HG03442 (cell line): ENCODE data around the gene RARA.

ENCODE experiments used
- ATAC-seq: cut with Tn5 transposase; IDR thresholded peaks from one replicate; pipeline ENCODE4 v1.9.1; 2021; ENCODE audit warnings: mild to moderate bottlenecking, moderate library complexity; ENCODE audit not compliant: unreplicated experiment

RARA gene

DNA sequence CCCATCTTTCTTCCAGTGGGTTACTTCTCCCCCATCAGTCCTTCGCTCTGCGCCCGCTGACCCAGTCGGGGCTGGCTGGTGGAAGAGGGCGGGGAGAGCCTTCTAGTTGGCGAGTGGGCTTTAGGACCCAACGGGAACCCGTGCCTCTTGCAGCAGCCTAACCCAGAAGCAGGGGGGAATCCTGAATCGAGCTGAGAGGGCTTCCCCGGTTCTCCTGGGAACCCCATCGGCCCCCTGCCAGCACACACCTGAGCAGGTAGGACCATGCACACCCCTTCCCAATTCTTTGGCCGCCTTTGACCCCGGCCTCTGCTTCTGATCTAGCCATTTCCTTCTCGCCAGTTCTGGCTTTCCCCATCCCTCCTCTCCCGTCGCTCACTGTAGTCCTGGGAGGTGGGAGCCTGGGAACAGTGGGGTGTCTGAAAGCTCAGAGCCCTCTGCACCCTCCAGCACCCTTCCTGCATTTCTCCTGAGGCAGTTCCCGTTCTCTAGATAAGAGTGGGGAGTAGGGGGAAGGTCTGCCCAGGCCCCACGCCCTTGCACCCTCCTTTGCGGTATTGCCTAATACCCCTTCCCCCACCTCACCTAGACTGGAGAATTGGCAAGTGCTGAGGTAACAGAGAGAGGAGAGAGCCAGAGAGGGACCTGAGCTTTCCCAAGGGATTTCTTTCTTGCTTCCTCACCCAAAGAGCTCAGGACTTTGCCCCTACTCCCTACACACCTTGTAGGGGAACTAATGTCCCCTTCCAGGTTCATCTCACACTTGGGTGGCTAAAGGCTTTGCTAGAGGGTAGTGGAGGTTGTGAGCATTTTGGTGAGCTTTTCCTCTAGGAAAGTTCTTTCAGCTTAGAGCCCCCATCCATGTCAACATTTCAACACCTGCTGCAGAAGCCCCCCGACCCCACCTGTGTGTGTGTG lies at the start of gene RARA:
RARA (plus strand) TSS at position 150 of the 918 bp plus-strand sequence. CDS start 22,039 bp downstream, outside the sequence.
- ATAC-seq, result no peak

DNA sequence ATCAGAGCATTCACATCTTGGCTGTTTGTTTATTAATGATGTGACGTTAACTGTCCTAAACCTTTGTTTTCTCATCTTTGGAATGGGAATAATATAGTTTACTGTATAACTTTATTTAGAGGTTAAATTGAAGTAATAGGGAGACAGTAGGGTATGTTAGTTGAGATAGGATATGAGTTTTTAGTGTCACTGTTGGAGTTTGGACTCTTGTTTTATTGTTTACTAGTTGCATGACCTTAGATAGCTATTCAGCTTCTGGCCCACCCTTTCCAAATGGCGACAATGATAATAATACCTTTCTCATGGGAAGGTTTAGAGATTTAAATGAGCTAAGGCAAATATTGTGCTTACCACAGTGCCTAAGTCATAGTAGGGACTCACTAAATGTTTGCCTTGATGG lies 49.5 kb upstream of the RARA start:
- ATAC-seq, result no peak

- ATAC-seq, result no peak
These were observed 48.5 kb upstream of the RARA start for GRCh38 chr17:40260528-40260927.

DNA sequence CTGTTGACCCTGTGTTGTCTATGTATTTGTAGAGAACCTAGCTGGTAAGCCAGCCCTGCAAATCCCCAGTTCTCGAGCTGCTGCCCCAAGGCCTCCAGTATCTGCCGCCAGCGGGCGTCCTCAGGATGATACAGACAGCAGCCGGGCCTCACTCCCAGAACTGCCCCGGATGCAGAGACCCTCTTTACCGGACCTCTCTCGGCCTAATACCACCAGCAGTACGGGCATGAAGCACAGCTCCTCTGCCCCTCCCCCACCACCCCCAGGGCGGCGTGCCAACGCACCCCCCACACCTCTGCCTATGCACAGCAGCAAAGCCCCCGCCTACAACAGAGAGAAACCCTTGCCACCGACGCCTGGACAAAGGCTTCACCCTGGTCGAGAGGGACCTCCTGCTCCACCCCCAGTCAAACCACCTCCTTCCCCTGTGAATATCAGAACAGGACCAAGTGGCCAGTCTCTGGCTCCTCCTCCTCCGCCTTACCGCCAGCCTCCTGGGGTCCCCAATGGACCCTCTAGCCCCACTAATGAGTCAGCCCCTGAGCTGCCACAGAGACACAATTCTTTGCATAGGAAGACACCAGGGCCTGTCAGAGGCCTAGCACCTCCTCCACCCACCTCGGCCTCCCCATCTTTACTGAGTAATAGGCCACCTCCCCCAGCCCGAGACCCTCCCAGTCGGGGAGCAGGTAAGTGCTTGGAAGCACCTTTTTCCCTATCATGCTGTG lies 44.4 kb upstream of the RARA start:
- ATAC-seq, result no peak

- no peak for ATAC-seq
These were observed 43.6 kb upstream of the RARA start for GRCh38 chr17:40265337-40265736.

GRCh38 chr17:40266882-40267281 lies 42.1 kb upstream of the RARA start:
- no peak for ATAC-seq

GRCh38 chr17:40268141-40268712 lies 40.8 kb upstream of the RARA start:
- no peak for ATAC-seq

GRCh38 chr17:40278414-40278813 lies 30.6 kb upstream of the RARA start:
- ATAC-seq, result no peak

DNA sequence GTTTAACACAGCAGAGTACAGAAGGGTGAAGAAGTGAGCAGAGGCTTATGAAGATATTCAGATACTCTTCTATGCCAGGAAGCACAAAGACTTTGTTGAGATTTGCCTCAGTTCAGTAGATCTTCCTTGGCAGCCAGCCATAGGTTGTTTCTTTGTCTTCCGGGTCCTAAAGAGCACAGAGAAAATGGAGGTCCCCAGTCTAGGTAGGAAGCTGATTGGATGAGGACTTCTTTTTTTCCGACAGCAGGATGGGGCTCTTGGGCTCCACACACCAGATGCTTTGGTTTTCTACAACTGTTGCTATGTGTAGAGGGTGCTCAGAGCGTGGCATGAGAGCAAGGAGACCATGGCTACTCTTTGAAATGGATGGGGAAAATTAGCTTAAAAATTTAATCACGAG lies 29.6 kb upstream of the RARA start:
- ATAC-seq, result no peak

DNA sequence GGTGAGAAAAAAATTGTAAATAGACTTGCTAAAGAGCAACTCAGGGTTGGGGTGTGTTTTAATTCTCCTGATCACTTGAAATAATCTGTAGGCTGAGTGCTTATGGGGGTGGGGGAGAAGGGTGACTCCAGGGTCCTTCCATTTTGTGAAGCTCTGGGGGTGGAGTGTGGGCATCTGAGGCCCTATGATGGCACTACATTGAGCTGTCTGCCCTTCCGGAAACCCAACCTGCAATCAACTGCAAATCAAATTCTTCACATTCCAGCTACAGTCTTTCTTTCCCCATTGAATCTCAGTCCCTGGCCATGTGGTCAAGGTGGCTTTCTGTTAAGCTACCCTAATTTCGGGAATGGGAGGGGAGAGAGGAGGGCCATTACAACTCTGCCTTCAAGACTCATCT lies 27.3 kb upstream of the RARA start:
- ATAC-seq, result no peak

DNA sequence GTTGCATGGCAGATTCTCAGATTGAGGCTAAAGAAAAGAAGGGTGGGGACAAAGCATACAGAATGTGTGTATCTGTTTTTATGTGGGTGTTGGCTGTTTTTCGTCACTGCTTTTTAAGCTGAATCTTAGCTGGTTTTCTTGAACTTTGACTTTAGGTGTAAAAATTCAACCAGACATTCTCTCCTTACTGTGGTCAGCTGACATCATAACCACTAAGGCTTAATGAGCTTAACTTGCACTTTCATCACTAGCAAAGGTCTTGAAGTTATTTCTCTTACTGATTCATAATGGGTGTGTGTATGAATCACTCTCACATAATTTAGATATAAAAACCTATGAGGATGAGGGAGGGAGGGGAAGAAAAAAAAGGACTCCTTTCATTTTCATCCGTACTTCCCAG lies 25.3 kb upstream of the RARA start:
- no peak for ATAC-seq

DNA sequence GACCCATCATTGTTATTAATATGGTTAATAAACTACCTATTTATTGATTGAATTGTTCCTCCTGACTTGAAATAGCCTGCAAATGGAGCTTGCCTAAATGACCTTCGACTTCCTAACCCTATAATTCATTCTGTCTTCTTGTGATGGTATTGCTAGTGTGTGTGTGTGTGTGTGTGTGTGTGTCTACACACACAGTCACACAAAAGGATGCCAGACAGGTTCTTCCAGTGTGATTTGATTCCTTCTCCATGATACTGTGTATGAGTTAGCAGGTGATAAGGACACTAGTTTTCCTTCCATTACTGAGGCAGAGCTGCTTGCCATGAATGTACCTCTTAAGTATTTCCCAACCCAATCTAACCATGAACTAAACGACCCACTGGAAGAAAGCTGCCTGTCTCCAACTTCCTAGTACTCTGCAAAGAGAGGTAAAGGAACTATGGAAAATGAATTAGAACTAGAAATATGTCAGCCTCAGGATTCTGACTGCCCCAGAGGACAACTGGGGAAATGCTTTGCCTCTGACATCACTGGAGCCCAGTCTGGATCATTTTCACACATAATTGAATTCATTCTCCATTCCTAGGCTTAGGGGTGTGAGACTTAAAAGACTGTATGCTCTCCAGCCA lies 24.8 kb upstream of the RARA start:
- no peak for ATAC-seq

DNA sequence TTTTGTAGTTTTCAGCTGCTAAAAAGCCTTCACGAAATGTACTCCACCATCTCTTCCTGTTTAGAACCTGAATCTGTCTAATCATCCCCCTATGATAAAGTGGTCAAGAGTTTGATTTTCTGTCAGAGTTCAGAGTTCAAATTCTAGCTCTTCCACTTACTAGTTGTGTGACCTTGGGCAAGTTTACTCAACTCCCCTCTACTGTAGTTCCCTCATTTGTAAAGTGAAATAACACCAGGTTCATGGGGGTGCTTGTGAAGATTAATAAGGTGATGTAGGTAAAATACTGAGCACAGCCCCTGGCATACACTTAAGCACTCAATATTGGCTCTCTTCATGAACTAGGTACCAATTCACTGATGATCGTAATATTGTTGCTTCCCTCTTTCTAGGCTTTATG lies 22.5 kb upstream of the RARA start:
- no peak for ATAC-seq

GRCh38 chr17:40287159-40287493 lies 21.9 kb upstream of the RARA start:
- ATAC-seq, result no peak

DNA sequence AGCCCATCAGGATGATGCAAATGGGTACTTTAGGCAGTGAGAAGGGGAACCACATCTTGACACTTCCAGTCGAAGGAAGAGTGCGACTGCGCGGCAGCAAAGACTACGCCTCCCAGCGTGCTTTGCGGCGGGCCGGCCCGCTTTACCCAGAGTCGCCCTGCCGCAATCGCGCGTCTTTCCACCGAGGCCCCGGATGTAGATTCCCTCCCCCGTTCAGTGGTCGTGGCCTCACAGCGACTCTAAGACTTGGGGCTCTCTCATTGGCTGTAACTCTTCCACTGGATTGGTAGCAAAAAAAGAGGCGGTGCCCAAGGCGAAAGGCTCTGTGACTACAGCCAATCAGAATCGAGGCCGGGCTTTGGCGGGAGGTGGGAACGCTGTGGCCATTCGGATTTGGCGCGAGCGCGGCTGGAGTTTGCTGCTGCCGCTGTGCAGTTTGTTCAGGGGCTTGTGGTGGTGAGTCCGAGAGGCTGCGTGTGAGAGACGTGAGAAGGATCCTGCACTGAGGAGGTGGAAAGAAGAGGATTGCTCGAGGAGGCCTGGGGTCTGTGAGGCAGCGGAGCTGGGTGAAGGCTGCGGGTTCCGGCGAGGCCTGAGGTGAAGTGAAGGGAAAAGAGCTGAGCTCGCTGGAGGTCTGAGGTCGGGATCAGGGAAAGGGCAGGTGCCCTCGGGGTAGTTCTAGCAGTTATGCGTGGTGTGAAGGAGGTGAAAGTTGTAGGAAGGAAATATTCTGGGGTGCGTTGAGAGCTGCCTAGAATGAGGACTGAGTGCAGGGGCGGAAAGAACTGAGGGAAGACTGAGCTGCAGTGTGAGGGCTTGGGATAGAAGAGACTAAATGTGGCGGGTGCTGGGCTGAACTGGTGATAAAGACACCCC lies 21.2 kb upstream of the RARA start, which contains the start of gene CDC6:
CDC6 (plus strand) TSS at position 386 of the 876 bp plus-strand sequence. CDS start 1,542 bp downstream, outside the sequence.
- ATAC-seq, result peak; percentile 91

DNA sequence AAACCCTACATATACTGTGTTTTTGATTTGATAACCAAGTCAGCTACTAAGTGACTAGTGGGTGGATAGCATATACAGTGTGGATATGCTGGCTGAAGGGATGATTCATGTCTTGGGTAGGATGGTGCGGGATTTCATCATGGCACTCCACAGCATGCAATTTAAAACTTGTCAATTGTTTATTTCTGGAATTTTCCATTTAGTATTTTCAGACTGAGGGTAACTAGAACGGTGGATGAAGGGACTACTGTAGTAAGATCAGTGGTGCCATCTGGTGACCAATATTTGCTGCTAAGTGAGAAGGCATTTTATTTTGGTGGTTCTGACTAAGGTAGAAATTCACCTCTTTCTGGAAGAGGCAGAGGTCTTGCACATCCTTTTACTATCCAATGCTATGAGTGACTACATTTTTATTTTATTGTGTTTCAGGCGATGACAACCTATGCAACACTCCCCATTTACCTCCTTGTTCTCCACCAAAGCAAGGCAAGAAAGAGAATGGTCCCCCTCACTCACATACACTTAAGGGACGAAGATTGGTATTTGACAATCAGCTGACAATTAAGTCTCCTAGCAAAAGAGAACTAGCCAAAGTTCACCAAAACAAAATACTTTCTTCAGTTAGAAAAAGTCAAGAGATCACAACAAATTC lies 18.2 kb upstream of the RARA start:
- ATAC-seq, result no peak

GRCh38 chr17:40291281-40291664 lies 17.7 kb upstream of the RARA start:
- ATAC-seq, result no peak

DNA sequence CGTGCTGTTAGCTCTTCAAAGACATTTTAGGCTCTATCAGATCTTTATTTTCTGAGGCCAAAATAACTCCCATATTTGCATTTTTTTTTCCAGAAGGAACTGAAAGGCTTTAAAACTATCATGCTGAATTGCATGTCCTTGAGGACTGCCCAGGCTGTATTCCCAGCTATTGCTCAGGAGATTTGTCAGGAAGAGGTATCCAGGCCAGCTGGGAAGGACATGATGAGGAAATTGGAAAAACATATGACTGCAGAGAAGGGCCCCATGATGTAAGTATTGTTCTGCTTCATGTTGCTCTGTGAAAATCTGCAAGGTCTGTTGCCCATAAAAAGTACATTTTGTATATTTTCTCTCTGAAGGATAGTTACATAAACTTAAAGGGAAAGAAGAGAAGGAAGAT lies 15.6 kb upstream of the RARA start:
- no peak for ATAC-seq

DNA sequence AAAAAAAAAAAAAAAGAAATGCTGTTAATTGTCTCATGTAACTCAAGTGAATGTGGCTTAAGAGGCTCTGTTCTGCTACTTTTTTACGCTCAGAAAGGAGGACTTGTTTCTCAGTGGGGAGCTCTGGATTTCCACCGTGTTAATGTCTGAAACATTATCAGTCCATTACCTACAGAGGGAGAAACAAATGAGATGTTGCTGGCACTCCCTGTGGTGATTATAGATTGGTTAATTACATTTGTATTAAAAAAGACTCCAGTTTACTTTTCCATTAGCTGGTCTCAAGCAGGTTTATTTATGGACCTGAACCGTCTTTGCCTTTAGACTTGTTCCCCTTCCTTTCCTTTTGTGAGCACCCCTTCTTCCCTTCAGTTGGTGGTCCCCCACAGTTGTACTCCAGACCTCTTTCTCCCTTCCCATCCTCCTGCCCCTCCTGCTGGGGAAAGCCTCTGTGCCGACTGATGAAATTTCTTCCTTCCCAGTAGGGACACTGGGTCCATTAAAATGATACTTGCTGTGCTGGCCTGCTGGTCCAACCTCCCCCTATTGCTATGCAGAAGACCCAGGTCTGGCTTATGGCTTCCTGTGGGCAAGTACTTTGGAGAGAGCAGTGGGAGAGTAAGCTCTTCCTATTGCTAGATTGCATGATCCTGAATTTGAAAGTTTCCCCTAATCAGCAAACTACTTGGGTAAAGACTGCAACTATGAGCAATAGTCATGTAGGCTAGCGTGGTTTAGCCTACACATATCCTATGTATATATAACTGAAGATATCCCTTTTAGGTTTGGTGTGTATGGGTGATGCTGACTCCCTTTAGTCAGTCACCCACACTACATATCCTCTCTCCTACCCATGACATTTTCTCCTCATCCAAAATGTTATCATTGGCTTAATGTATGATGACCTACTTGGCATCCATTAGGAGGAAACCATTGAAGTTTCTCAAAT lies 13.2 kb upstream of the RARA start:
- ATAC-seq, result no peak
